BE2C (cell line): ENCODE data around the gene PTPRH.

ENCODE experiments used
- DNase-seq: peaks from one replicate; pipeline ENCODE4 v3.0.0-alpha.2; 2020
- H3K27me3 ChIP-seq: fragments of 250-450 bp; sonication (Bioruptor Pico); 2 replicates; pipeline ENCODE4 v1.5.1; 2020; ENCODE audit warnings: mild to moderate bottlenecking
- H3K36me3 ChIP-seq: fragments of 250-450 bp; sonication (Bioruptor Pico); 2 replicates; pipeline ENCODE4 v1.5.1; 2020; ENCODE audit warnings: mild to moderate bottlenecking
- H3K4me1 ChIP-seq: fragments of 250-450 bp; sonication (Bioruptor Pico); 2 replicates; pipeline ENCODE4 v1.5.1; 2020
- H3K4me3 ChIP-seq: 2 replicates; pipeline ENCODE4 v1.5.1; 2011; ENCODE audit warnings: low read depth, low read length
- H3K9me3 ChIP-seq: fragments of 250-450 bp; sonication (Bioruptor Pico); 2 replicates; pipeline ENCODE4 v1.5.1; 2020
- CTCF ChIP-seq: IDR thresholded peaks from 2 replicates; pipeline ENCODE4 v1.5.1; 2012; ENCODE audit warnings: mild to moderate bottlenecking, low read depth, low read length

Gene PTPRH

GRCh38 chr19:55146705-55147273, 62.5 kb downstream of the PTPRH start:
- Histone ChIP-seq H3K4me3 (no peak overlapping the region), H3K27me3 (peaks cover 62% of the 10 kb centered on the region), H3K4me1 (no peaks in the 10 kb centered on the region), H3K36me3 (no peaks in the 10 kb centered on the region), H3K9me3 (peaks cover 4% of the 10 kb centered on the region)
- no peak for DNase-seq
- no peak for TF ChIP-seq CTCF

GRCh38 chr19:55146078-55146704, 63.1 kb downstream of the PTPRH start:
- no peaks in the 10 kb centered on the region for H3K36me3 ChIP-seq
- no peaks in the 10 kb centered on the region for H3K4me1 ChIP-seq
- peaks cover 65% of the 10 kb centered on the region for H3K27me3 ChIP-seq
- peak; percentile 41 for TF ChIP-seq CTCF
- DNase-seq, result no peak
- no peak overlapping the region for H3K4me3 ChIP-seq
- no peaks in the 10 kb centered on the region for H3K9me3 ChIP-seq

- Histone ChIP-seq H3K4me1 (no peaks in the 10 kb centered on the region), H3K36me3 (no peaks in the 10 kb centered on the region), H3K9me3 (no peaks in the 10 kb centered on the region), H3K27me3 (peaks cover 60% of the 10 kb centered on the region), H3K4me3 (no peak overlapping the region)
- TF ChIP-seq CTCF, result no peak
- no peak for DNase-seq
Observed at GRCh38 chr19:55145232-55145631, 64.1 kb downstream of the PTPRH start.

- no peaks in the 10 kb centered on the region for H3K9me3 ChIP-seq
- no peak for TF ChIP-seq CTCF
- DNase-seq, result no peak
- peaks cover 42% of the 10 kb centered on the region for H3K27me3 ChIP-seq
- no peaks in the 10 kb centered on the region for H3K4me1 ChIP-seq
- H3K4me3 ChIP-seq, result no peak overlapping the region
- no peaks in the 10 kb centered on the region for H3K36me3 ChIP-seq
Observed at GRCh38 chr19:55141696-55142095, 67.6 kb downstream of the PTPRH start.

- H3K36me3 ChIP-seq, result no peaks in the 10 kb centered on the region
- DNase-seq, result no peak
- H3K4me3 ChIP-seq, result no peak overlapping the region
- no peaks in the 10 kb centered on the region for H3K4me1 ChIP-seq
- H3K9me3 ChIP-seq, result no peaks in the 10 kb centered on the region
- TF ChIP-seq CTCF, result no peak
- H3K27me3 ChIP-seq, result peaks cover 44% of the 10 kb centered on the region
Observed at GRCh38 chr19:55137915-55138314, 71.4 kb downstream of the PTPRH start.

- H3K4me3 ChIP-seq, result no peak overlapping the region
- no peaks in the 10 kb centered on the region for H3K4me1 ChIP-seq
- no peak for TF ChIP-seq CTCF
- peaks cover 44% of the 10 kb centered on the region for H3K27me3 ChIP-seq
- no peaks in the 10 kb centered on the region for H3K9me3 ChIP-seq
- H3K36me3 ChIP-seq, result no peaks in the 10 kb centered on the region
- no peak for DNase-seq
Observed at GRCh38 chr19:55136399-55137102, 72.8 kb downstream of the PTPRH start.
